CD4-positive, alpha-beta T cell treated with Interleukin-15 for 4 hours (primary cell): ENCODE results near the gene NCDN.

ENCODE experiments used
- DNase-seq: peaks from one replicate; pipeline ENCODE4 v3.0.0-alpha.2; 2020; ENCODE audit warnings: low spot score

The NCDN gene

DNA sequence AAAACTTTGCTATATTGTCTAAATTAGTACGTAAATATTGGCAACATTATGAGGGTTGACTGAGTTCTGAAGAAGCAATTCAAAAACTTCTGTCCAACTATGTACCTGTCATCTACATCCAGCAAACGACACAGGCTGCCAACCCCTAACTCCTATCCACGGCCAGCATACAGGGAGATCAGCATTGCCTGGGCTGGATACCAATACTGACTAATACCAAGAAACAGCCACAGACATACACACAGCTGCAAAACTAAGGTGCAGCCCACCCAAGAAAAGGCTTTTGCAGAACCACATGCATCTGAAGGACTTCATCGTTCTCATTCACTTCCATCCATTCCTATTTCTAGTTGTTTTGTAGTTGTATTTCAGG lies 2.4 kb upstream of the NCDN start:
- no peak for DNase-seq

DNA sequence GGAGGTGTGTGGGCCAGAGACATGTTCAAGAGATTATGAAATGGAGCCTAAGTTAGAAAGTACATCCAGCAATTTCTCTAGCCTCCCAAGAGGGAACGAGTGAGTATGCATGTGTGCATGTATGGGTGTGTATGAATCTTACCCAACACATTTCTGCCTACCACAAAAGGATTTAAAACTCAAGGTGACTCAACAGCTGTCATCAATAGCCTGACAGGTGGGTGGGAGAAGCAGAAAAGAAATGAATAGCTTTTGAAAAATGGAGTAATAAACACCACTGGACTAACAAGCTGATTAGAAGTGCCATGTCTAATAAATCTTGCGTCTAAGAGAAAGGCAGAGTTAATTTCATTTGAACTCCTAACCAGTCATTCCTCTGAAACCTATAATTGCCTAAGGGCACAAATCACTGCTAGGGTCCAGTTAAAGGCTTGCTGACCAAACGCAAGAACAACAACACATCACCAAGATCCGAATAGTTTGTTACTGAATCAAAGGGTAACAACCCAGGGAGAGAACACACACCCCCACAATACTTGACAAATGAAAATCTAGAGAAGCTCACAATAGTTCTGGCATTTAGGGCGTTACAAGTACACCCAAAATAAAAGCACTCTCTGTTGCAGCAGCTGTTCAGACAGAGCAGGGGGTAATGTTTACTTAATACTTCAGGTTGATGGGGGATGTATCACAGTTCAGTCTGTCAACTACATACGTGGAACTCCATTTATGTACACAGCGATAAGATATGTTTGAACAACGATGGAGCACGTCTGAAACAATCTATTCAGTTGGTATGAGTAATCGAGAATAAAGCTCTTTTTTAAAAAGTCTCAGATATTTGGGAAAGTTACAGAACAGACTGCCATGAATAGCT lies 1.8 kb upstream of the NCDN start:
- no peak for DNase-seq

DNA sequence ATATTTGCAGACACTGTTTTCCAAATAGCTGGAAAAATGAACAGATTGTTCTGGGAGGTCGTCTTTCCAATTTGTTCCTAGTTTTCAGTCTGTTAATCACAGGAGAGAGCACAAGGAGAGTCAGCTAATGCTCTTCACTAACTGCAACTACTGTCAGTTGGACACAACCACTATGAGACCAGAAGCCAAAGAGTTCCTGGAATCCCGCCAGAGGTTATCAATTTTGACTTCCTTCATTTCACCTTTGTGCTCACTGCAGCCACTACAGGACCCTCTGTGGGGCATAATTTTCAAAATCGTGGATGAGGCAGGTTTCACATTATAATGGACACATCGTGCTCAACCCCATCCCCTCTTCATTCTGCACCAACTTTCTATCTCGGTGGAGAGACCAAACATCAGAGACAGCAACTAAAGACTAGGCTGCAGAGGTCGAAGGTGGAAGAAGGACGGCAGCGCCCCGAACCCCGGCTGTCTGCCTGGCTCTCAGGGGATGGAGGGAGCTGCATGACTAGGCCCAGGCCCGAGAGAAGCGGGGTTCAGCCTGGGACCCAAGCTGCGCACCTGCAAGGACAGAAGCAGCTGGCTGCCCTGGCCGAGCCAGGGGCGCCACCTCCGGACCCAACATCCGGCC lies 998 bp upstream of the NCDN start:
- no peak for DNase-seq

DNA sequence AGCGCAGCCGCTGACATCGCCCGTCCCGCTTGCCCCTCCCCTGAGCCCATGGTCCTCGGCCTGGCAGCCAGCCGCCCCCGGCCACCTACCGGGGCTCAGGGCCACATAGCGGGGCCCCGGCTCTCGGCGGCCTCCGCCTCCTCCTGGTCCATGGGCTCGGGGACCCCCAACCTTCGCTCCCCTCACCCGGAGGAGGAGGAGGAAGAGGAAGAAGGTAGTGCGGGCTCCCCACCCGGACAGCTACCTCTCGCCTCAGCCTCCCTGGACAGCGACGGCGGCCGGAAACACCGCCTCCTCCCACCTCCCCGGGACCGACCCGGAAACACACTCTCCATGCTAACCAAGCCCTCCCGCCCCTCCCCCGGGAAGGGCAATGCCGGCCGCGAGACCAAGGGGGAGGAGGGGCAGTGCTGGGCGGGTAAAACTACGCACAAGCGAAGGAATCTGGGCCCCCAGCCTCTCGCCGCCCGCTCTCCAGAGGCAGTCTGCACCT lies 435 bp upstream of the NCDN start, which contains the start of gene KIAA0319L:
Gene KIAA0319L (minus strand): TSS at position 286 of the 493 bp plus-strand sequence. CDS start 2,912 bp downstream, outside the sequence.
- DNase-seq: peak; percentile 74

DNA sequence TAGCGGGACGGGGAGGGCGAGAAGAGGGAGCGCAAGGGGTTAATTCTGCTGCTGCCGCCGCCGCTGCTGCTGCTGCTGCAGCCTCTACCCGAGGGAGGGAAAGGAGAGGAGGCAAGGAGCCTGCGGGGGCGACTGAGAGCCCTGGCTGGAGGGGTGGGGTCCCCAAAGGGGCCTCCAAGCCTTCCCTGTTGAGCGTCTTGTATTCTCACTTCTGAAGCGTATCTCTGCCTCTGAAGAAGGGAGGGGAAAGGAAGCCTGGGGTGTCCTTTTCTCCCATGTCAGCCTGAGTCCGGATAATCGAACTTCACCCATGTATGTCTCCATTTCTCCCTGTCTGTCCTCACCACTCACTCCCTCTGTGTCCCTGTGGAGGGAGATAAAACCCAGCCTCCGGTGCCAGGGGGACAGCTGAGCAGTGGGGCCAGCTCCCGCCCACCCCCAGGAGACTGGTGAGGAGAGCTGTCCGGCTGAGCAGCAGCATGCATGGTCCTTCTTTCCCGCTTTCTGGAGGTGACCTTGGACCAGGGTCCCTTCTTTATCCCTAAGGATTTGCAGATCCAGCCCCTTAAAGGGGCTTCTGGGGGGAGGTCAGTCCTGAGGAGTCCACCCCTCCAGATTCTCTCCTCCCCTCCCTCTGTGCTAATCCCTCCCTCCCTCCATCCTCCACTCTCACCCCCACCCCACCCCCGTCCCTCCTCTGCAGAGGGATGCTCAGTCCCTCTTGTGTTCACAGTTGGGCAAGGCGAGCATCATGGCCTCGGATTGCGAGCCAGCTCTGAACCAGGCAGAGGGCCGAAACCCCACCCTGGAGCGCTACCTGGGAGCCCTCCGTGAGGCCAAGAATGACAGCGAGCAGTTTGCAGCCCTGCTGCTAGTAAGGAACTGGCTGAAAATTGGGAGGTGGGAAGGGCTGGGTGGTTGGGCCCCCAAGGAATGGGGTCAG lies 1.0 kb downstream of the NCDN start:
- DNase-seq: no peak

DNA sequence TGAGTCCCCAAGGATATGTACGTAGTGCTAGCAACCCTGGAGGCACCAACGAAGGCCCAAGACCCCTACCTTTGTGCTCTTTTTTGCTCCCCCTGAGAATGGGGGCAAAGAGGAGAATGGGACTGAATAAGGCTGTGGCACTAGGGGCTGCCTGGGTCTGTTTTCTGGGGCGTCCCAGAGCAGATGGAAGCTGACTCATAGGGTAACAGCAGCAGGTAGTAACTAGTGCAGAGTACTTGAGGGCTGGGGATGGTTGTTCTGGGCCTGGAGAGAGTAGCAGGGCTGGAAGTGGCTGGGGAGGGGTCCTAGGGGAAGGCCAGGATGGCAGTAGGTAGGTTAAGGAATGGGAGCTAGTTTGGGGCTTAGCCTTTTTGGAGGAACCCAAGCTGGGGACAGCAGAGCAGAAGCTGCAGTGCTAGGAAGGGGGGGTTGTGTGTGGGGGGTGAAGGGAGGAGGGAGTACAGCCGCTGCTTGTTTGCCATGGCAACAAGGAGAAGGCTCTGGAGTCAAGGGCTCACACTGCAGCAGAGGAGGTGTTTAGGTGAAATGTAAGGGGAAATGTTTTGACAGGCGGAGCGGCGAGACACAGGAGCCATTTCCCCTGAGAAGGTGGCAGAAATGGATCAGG lies 1.8 kb downstream of the NCDN start:
- peak; percentile 38 for DNase-seq

DNA sequence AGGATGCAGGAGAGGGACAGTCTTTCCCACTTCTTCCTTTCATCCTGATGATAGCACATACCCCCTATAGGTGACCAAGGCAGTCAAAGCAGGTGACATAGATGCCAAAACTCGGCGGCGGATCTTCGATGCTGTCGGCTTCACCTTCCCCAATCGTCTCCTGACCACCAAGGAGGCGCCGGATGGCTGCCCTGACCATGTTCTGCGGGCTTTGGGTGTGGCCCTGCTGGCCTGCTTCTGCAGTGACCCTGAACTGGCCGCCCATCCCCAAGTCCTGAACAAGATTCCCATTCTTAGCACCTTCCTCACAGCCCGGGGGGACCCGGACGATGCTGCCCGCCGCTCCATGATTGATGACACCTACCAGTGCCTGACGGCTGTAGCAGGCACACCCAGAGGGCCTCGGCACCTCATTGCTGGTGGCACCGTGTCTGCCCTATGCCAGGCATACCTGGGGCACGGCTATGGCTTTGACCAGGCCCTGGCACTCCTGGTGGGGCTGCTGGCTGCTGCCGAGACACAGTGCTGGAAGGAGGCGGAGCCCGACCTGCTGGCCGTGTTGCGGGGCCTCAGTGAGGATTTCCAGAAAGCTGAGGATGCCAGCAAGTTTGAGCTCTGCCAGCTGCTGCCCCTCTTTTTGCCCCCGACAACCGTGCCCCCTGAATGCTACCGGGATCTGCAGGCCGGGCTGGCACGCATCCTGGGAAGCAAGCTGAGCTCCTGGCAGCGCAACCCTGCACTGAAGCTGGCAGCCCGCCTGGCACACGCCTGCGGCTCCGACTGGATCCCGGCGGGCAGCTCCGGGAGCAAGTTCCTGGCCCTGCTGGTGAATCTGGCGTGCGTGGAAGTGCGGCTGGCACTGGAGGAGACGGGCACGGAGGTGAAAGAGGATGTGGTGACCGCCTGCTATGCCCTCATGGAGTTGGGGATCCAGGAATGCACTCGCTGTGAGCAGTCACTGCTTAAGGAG lies 2.9 kb downstream of the NCDN start:
- DNase-seq: no peak

DNA sequence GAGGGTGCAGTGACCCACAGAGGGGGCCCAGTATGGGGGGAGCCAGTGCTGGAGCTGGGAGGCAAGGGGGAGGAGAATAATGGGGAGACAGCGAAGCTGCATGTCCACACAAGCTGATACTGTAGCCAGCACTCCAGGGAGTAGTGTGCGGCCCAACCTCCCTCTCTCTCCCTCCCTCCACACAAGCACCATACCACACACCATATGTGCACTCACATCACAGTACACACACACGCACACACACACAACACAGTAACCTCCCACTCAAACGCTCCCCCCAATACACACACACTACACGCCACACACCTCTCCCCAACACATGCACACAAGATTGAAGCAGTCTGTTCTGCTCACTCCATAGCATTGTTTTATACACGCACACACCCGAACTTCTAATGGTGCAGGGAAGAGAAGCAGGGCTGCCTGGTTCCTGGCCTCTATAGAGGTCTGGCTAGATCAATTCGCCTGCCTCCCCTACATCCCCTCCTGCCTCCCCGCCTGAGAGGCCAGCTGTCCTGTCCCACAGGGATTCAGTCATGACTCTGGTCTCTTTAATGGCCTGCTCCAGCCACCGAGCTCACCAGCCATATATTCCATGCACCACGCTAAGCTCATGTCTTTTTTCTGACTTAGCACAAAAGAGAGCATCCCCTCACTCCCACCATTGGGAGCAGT lies 3.8 kb downstream of the NCDN start:
- no peak for DNase-seq

DNA sequence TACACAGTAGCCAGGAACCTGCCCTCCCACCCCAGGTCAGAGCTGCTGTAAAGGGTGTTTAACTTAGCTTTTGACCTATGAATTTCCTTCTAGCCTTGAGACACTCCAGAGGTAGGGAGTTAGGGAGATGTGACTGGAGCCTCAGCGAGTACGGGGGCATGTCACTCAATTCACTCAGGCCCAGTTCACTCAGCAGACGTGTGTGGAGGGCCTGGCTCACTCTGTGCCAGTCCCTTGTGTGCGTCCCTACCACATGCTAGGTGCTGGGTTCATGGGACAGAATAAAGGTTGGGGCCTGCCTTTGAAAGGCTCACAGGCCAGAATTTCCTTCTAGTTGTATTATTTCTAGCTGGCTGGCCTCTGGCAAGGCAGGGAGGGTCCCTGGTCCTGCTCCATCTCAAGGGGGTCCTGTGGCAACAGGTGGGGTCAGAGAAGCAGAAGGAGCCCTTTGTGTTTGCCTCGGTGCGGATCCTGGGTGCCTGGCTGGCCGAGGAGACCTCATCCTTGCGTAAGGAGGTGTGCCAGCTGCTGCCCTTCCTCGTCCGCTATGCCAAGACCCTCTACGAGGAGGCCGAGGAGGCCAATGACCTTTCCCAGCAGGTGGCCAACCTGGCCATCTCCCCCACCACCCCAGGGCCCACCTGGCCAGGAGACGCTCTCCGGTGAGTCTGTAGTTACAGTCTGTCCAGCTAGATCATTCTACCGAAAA lies 4.5 kb downstream of the NCDN start:
- no peak for DNase-seq

DNA sequence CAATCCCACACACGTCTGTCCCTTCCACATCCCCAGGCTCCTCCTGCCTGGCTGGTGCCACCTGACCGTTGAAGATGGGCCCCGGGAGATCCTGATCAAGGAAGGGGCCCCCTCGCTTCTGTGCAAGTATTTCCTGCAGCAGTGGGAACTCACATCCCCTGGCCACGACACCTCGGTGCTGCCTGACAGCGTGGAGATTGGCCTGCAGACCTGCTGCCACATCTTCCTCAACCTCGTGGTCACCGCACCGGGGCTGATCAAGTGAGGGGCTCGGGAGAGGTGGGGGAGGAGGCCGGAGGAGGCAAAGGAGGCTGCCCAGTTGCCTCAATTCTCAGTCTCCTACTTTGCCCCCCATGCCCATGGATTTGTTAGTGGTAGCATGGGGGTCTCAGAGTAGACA lies 5.6 kb downstream of the NCDN start:
- DNase-seq: no peak

DNA sequence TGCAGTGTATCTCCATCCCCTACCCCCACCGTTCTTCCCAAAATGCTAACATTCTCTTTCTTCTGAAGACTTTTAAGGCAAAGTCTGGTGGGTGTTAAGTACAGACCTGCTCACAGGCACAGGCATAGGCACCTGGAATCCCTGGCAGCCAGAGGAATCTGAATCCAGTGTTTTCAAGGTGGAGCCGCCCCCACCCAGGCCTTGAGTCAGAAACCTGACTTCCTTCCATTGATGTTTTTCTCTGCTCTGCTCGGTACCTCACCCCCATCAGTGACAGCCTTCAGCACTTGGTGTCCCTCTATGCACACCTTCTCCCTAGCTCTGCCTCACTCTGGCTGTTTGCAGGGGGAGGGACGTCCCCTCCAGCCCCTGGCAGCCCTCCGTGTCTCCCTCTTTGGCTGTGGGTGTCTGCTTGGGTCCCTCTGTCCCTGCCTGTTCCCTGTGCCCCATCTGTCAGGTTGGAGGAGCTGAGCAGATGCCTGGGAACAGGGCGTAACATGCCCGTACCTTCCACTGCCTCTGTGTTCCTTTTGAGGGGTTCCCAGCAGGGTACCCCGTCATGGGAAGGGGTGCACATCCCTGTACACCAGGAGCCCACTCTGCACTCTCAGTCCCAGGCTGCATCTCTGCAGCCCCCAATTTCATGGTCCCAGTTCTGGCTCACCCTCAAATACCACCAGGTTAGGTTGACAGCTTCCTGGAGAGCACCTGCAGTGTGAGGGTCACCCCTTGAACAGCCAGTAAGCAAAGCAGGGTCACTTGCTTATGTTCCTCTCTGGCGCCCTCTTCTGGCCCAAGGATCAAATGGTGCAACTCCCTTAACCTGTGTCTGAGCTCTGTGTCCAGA lies 6.7 kb downstream of the NCDN start:
- peak; percentile 82 for DNase-seq

DNA sequence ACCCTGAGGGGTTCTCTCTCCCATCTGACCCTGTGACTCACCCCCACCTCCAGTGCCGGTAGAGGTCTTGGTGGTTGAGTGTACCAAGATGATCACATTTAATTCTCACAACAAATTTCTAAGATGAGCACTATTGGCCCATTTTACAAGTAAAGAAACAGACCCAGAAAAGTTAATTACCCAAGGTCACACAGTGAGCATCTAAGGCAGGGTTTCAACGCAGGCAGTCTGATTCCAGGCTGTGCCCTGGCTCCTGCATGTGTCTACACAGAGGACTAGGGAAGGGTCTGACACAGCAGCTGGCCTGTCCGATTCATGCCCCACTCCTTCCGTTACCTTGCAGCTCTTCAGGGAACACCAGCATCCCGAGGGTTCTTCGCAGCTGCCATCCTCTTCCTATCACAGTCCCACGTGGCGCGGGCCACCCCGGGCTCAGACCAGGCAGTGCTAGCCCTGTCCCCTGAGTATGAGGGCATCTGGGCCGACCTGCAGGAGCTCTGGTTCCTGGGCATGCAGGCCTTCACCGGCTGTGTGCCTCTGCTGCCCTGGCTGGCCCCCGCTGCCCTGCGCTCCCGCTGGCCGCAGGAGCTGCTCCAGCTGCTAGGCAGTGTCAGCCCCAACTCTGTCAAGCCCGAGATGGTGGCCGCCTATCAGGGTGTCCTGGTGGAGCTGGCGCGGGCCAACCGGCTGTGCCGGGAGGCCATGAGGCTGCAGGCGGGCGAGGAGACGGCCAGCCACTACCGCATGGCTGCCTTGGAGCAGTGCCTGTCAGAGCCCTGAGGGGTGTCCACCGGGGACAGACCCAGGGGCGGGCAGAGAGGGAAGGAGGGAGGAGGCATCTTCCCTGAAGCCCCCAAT lies 7.5 kb downstream of the NCDN start:
- DNase-seq: no peak

DNA sequence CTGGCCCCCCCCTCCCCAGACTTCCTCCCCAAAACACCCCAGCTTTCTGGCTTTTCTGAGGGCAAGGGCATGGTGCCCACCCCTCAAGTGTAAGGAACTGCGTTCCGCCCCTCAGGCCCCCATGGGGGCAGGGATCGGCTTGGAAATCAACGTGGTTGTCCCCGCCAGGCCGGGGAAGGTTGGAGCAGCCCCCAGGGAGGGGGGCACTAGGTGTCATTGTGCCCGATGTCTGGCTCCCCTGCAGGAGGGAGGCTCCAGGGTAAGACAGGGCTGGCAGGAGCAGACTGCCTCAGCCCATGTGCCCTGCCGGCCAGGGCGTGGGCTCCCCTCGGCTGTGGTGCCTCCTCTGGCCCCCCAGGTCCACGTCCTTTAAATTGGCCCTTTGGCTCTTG lies 8.1 kb downstream of the NCDN start:
- no peak for DNase-seq

DNA sequence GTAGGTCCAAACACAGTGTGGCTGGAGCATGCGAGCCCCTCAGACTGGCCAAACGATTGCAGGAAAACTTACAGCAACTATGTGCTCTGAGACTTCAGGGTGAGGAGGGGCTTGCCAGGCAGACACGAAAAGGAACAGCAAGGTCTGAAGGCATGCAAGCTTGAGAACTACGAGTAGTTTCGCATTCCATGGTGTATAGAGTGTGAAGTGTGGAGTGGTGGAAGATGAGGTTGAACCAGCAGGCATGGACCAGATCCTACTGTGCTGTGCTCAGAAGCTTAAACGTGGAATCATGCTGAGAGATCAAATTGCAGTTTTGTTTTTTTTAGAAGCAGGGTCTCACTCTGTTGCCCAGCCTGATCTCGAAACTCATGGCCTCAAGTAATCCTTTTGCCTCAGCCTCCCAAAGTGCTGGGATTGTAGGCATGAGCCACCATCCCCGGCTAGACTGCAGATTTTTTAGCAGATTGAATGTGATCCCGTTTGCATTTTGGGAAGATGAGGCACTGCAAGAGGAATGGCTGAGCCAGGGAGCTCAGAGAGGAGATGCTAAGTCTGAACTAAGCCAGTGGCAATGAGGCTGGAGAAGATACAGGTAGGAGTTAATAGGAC lies 10.5 kb downstream of the NCDN start:
- DNase-seq: no peak

DNA sequence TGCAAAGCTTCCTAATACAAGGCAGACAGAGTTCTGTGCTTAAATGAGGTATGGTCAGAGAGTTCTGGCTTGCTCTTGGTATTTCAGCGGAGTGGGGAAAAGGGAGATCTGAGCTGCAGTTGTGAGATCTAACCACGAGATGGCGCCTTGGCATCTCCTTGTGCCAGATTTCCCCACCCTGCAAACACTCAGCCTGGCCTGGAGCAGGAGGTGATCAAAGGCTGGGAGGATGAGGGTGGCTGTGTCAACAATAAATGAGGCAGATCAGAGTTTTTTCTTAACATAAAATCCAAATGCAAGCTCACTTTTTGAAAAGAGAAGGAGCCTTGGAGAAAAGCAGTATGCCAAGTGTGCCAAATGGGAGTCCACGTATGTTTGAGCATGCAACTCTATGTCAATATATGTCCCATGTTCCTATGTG lies 11.4 kb downstream of the NCDN start:
- peak; percentile 64 for DNase-seq

DNA sequence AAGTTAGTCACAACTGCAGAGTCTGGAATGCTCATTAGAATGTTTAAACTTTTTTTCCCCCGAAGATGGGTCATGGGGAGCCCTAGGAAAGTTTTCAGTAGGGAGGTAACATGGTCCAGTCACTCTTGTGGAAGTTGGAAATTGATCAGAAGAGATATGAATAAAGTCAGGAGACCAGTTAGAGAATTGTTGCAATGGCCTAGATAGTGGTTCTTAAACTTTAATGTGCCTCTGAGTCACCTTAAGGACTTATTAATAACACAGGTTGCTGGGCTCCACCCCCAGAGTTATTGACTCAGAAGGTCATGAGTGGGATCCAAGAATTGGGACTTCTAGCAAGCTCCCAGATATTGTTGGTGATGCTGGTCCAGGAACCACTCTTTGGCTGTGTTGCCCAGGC lies 12.3 kb downstream of the NCDN start:
- no peak for DNase-seq

DNA sequence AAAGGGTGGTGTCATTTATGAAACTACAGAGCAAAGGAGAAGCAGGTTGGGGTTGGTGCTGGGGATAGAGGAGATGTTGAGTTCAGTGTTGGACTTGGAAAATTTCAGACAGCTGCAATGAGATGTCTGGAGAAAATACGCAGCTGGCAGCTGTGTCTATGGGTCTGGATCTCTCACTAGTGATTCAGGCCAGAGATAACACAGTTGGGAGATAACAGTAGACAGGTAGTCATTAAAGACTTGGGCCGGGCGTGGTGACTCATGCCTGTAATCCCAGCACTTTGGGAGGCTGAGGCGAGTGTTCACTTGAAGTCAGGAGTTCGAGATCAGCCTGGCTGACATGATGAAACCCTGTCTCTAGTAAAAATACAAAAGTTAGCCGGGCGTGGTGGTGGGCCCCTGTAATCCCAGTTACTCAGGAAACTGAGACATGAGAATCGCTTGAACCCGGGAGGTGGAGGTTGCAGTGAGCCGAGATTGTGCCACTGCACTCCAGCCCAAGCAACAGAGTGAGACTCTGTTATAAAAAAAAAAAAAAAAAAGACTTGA lies 13.1 kb downstream of the NCDN start:
- DNase-seq: no peak
